K562 treated with DMSO at 1 percent for 48 hours (cell line): Measurements from ENCODE around the gene RRAGA. TPM values are rescaled to one million over a fixed set of nuclear protein-coding genes. Genes with fewer than 3 reads are reported as not detected.

Experiments
- total RNA-seq: library from RNA; unstranded; fragments of 300-600 nt; gene quantifications from 2 replicates; pipeline ENCODE4 v1.2.3, GENCODE V29; 2022; ENCODE audit warnings: low replicate concordance; ENCODE audit errors: extremely low read depth

RRAGA gene
- total RNA-seq, result not detected in 2 replicates

GRCh38 chr9:19048966-19049916 is at the start of gene RRAGA:
Gene RRAGA, plus strand, starts transcription at chr9:19049427. Its CDS starts 233 bp downstream, at chr9:19049660.

DNA sequence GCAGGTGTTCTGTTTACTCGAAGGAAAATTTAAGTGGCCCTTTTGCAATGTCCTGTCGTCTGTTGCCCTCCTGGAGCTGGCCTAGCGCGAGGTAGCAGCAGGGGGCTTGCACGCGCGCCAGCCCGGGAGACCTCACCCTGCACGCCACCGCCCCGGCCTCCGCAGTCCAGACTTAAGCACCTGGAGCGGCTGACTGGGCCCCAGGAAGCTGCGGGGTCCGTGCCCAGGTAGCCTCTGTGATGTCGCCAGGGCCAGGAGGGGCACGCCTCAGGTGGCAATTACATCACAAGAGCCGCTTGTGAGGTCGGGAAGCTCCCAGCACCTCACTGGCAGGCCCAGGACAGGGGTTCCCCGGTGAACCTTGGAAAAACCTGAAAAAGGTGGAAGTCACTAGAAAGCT is 16.2 kb upstream of the RRAGA start, which contains the start of gene SAXO1:
Gene SAXO1, minus strand, starts transcription at position 195 of the 400 bp plus-strand sequence. CDS start 301 bp downstream, outside the sequence.

Other genes with a start within 250 kb of the RRAGA start
- gene SAXO1, start 16.2 kb upstream of the RRAGA start, total RNA-seq, result not detected in 2 replicates
- not detected in 2 replicates for gene HAUS6, start 53.5 kb downstream of the RRAGA start, total RNA-seq
- not detected in 2 replicates for gene PLIN2, start 78.1 kb downstream of the RRAGA start, total RNA-seq
- gene DENND4C, start 181.3 kb downstream of the RRAGA start, total RNA-seq, result not detected in 2 replicates